ENCODE data around the gene ADCY3.

DNA sequence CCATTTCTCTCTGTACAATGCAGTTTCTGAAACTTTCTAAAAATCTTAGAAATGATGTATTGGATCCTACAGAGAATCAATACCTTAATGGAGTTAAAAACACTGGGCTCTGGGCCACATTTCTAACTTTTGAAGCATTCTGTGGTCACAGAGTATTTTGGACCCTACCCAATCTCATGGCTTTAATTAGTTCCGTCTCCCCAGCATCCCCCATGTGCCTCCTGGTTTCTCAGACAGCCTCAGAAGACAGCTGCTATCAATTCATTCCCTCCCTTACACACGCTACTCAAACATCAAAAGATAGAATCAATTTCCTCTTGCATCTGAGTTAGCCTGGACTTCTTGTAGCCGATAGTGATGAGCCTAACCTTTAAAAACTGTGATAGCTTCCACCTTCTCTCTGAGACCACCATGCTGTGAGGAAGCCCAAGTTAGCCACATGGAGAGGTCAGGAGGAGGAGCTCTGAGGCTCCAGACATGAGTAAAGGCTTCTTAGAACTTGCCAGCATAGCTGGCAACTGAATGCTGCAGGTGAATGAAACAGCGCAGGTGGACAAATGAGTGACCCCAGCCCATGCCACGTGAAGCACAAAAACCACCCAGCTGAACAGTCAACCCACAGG lies 10.4 kb downstream of the ADCY3 start:
- TF ChIP-seq, protein P1, sequence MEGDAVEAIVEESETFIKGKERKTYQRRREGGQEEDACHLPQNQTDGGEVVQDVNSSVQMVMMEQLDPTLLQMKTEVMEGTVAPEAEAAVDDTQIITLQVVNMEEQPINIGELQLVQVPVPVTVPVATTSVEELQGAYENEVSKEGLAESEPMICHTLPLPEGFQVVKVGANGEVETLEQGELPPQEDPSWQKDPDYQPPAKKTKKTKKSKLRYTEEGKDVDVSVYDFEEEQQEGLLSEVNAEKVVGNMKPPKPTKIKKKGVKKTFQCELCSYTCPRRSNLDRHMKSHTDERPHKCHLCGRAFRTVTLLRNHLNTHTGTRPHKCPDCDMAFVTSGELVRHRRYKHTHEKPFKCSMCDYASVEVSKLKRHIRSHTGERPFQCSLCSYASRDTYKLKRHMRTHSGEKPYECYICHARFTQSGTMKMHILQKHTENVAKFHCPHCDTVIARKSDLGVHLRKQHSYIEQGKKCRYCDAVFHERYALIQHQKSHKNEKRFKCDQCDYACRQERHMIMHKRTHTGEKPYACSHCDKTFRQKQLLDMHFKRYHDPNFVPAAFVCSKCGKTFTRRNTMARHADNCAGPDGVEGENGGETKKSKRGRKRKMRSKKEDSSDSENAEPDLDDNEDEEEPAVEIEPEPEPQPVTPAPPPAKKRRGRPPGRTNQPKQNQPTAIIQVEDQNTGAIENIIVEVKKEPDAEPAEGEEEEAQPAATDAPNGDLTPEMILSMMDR (IDR thresholded peaks at IDR 0.05 in 8 of 11, conservative IDR thresholded peaks at IDR 0.05 in 3 of 11): no peak
- no peak for TF ChIP-seq POLR2A (IDR thresholded peaks at IDR 0.05)
- TF ChIP-seq POLR2AphosphoS5 (IDR thresholded peaks at IDR 0.05): no peak
